Measurements from ENCODE around the gene LPO. TPM values are rescaled to one million over a fixed set of nuclear protein-coding genes. Genes with fewer than 3 reads are reported as not detected.

The LPO gene
- total and polyA plus RNA-seq, 8 donors: 0.10 TPM; not detected in 7

DNA sequence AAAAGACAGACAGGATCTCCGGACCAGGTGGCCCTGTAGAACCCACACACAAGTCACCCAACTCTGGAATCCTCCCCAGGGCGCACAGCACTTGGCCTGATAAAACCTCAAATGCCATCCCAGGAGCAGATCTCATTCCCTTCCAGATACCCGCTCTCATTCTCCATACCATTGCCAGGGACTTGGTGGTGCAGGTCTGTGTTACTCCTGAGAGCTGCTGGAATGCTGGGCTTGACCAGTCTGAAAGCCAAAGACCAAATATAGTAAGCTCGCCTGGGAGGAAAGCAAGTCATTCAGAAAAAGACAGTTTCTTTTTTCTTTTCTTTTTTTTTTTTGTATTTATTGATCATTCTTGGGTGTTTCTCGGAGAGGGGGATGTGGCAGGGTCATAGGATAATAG is 30.0 kb upstream of the LPO start:
- Histone ChIP-seq H3K4me1 (no peaks in the 10 kb centered on the region), H3K36me3 (peaks cover 19 to 92% (median 87%) of the 10 kb centered on the region in 4 donors), H3K9me3 (no peaks in the 10 kb centered on the region), H3K27ac (no peak overlapping the region), H3K4me3 (no peak overlapping the region), H3K27me3 (no peaks in the 10 kb centered on the region)
- WGBS, 5 donors: 92 to 94% (median 92%) methylated on average over 5 of the region's 5 CpGs
- intact Hi-C loops (cut with DNase I; ENCODE audit: low total_unique reads): no loop called here
- no peak for TF ChIP-seq EP300 (IDR thresholded peaks at IDR 0.05)
- no peak for TF ChIP-seq CTCF (IDR thresholded peaks at IDR 0.05)
- no peak for TF ChIP-seq POLR2A (IDR thresholded peaks at IDR 0.05)
- TF ChIP-seq POLR2AphosphoS5 (IDR thresholded peaks at IDR 0.05): no peak
- DNase-seq: no peak

- no peaks in the 10 kb centered on the region for H3K9me3 ChIP-seq
- intact Hi-C loops (cut with DNase I; ENCODE audit: low total_unique reads): no loop called here
- no peak for TF ChIP-seq CTCF (IDR thresholded peaks at IDR 0.05)
- no peak for TF ChIP-seq POLR2AphosphoS5 (IDR thresholded peaks at IDR 0.05)
- no peak for TF ChIP-seq POLR2A (IDR thresholded peaks at IDR 0.05)
- TF ChIP-seq EP300 (IDR thresholded peaks at IDR 0.05): no peak
- WGBS, 5 donors: 80 to 87% (median 83%) methylated on average over 5 of the region's 5 CpGs
- H3K27ac ChIP-seq: no peak overlapping the region
- H3K36me3 ChIP-seq: peaks cover 24 to 100% (median 99%) of the 10 kb centered on the region in 4 donors
- no peak for DNase-seq
- H3K27me3 ChIP-seq: no peaks in the 10 kb centered on the region
- H3K4me3 ChIP-seq: no peak overlapping the region
- H3K4me1 ChIP-seq: no peaks in the 10 kb centered on the region
Measured at GRCh38 chr17:58210922-58211321, 27.5 kb upstream of the LPO start.

DNA sequence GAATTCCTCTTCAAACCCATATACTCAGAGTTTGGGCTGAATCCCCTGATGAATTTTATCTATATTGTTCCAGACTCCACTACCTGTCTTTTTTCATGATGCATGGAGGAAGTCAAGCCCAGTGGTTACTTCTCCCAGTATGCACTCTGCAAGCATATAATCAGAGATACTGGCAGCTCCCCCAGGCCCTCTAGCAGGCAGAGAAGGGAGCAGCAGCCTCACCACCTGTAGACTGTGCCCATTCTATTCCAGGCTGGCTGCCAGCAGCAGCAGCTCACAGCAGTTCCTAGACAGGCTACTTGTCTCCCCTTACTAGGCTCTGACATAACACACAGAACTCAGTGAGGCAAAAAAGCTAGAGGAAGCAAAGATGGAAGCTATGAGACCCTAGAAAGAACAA is 22.7 kb upstream of the LPO start:
- no peak for TF ChIP-seq EP300 (IDR thresholded peaks at IDR 0.05)
- no peak for TF ChIP-seq POLR2AphosphoS5 (IDR thresholded peaks at IDR 0.05)
- TF ChIP-seq CTCF (IDR thresholded peaks at IDR 0.05): no peak
- no peak for TF ChIP-seq POLR2A (IDR thresholded peaks at IDR 0.05)
- no peak overlapping the region for H3K4me3 ChIP-seq
- no peaks in the 10 kb centered on the region for H3K27me3 ChIP-seq
- intact Hi-C loops (cut with DNase I; ENCODE audit: low total_unique reads): no loop called here
- peaks cover 0 to 16% (median 10%) of the 10 kb centered on the region in 4 donors for H3K4me1 ChIP-seq
- no peak for DNase-seq
- H3K9me3 ChIP-seq: no peaks in the 10 kb centered on the region
- peaks cover 23 to 62% (median 59%) of the 10 kb centered on the region in 4 donors for H3K36me3 ChIP-seq
- no peak overlapping the region for H3K27ac ChIP-seq

- no peak for TF ChIP-seq CTCF (IDR thresholded peaks at IDR 0.05)
- 81 to 92% (median 86%) methylated on average over 3 of the region's 3 CpGs for WGBS, 5 donors
- Histone ChIP-seq H3K27me3 (no peaks in the 10 kb centered on the region), H3K4me1 (peaks cover 0 to 16% (median 10%) of the 10 kb centered on the region in 4 donors), H3K4me3 (no peak overlapping the region), H3K9me3 (no peaks in the 10 kb centered on the region), H3K36me3 (peaks cover 11 to 41% (median 38%) of the 10 kb centered on the region in 4 donors), H3K27ac (no peak overlapping the region)
- no peak for DNase-seq
- intact Hi-C loops (cut with DNase I; ENCODE audit: low total_unique reads): no loop called here
Measured at GRCh38 chr17:58217766-58218165, 20.6 kb upstream of the LPO start.
